HG03354 (cell line): ENCODE results near the gene CD80.
"Not testable (repeated sequence)": the region's sequence is repeated elsewhere in the genome, so short reads cannot be mapped to it uniquely, and the experiment has no call there.

Source experiments
- ATAC-seq: cut with Tn5 transposase; IDR thresholded peaks from one replicate; pipeline ENCODE4 v1.9.1; 2021; ENCODE audit warnings: mild to moderate bottlenecking; ENCODE audit not compliant: unreplicated experiment, poor library complexity, severe bottlenecking

The CD80 gene

GRCh38 chr3:119585856-119586570 is 26.6 kb upstream of the CD80 start:
- ATAC-seq, result no peak

- ATAC-seq, result no peak
Measured at GRCh38 chr3:119585208-119585607, 25.8 kb upstream of the CD80 start.

GRCh38 chr3:119582178-119582577 is 22.8 kb upstream of the CD80 start:
- ATAC-seq, result no peak

DNA sequence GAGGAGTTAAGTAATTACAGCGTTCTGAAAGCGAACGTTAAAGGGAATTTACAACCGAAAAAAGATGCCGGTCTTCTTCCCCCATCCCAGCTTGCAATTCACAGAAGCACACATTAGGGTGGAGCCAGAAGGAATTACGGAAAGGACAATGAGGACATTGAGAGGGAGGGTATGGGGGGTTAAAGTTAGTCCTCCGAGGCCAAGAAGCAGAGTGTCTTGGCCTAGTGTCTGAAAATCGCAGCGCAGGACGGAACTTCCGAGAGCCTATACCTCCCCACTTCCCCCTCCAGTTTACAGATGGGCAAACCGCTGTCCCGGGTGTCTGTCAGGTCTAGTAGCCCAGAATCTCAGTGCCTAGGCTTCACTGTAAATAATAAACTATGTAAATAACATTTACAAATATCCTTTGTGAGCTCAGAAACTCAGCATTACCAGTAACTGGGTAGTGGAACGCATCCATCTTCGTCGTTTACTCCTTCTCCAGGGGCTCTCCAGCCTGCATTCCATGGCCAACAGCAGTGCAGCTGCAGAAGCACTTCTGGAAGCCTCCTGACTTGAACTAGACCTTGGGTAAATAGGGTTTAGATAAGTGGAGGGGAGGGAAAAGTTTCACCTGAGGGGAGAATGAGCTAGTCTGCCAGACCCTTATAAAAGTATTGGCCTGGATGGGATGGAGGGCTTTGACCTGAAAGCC is 20.8 kb upstream of the CD80 start:
- peak; percentile 85 for ATAC-seq

- ATAC-seq, result peak; percentile 66
Measured at GRCh38 chr3:119579366-119580066, 20.1 kb upstream of the CD80 start, which contains the start of gene ADPRH. TSS of gene ADPRH (plus strand) at chr3:119579492. CDS start at chr3:119582170, 2,678 bp downstream.

DNA sequence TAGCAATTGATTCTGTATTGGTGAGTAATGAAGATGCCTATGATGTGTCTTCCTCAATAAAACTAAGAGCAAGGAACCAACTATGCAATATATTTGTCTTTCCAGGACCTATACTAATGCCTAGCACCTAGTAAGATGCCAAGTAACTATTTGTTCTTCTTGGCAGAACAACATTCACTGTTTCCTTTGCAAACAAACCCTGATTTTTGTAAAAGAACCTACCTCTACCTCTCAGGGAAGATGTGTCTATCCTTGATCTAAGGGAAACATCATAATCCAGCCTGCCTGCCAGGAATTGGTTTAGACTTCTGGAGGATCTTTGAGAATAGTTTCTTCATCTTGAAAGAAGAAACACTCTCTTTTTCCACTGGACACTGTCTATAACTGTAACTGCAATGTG is 16.1 kb upstream of the CD80 start:
- no peak for ATAC-seq

DNA sequence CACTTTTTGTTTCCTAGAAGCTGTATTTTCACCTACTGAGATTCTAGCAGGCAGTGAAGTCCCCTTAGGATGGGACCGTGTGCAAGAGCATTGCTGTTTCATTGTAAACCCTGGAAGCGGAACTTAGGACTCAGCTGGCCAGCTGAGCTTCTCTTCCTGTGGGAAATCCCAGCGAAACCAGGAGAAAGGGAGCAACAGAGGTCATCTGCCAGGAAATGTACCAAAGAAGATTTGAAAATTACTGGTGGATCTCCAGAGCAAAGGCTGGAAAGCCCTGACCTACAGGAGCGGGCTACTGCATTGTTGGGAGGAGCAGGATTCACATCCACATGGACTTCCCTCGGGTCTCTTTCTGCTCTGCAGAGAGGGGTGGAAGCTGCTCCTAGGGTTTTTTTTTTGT is 12.3 kb upstream of the CD80 start:
- no peak for ATAC-seq

GRCh38 chr3:119571230-119571629 is 11.8 kb upstream of the CD80 start:
- no peak for ATAC-seq

DNA sequence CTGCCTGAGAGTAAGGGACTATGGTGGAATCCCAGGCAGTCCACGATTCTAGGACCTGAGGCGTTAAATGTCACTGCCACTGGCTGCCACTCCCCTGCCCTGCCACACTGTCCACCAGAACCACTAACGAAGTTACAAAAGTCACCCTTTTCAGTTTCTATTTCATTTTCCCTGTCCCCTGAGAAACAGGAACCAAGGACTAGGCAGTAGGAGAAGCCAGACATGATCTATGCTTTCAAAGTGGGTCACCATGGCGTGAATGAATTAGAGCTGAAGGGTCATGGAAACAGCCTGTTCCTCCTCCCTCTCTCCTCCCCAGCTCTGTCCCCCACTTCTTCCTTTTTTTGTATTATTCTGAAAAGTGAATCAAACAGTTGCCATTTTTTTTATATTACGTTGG is 10.8 kb upstream of the CD80 start:
- ATAC-seq, result peak; percentile 62

DNA sequence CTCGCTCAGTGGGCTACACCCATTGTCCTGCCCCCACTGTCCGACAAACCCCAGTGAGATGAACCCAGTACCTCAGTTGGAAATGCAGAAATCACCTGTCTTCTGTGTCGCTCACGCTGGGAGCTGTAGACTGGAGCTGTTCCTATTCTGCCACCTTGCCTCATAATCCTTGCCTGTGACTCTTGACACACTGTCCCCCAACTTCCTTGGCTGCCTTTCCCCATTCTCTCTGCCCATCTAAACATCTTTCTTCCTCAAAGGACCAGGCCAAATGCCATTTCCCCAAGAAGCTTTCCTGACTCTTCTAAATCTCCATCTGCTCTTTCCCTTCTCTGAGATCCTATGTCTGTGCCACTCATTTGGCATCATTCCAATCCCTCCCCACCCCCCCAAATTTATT is 9.7 kb upstream of the CD80 start:
- no peak for ATAC-seq

DNA sequence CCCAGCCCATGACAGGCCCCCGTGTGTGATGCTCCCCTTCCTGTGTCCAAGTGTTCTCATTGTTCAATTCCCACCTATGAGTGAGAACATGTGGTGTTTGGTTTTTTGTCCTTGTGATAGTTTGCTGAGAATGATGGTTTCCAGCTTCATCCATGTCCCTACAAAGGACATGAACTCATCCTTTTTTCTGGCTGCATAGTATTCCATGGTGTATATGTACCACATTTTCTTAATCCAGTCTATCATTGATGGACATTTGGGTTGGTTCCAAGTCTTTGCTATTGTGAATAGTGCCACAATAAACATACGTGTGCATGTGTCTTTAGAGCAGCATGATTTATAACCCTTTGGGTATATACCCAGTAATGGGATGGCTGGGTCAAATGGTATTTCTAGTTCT is 3.9 kb upstream of the CD80 start:
- not testable (repeated sequence) for ATAC-seq

GRCh38 chr3:119562307-119562961 is 3.0 kb upstream of the CD80 start:
- ATAC-seq, result peak; percentile 79

- no peak for ATAC-seq
Measured at GRCh38 chr3:119560160-119560559, 746 bp upstream of the CD80 start.

- no peak for ATAC-seq
Measured at GRCh38 chr3:119558626-119559317, 642 bp downstream of the CD80 start.

GRCh38 chr3:119557877-119558269 is 1.5 kb downstream of the CD80 start:
- ATAC-seq, result no peak

- ATAC-seq, result no peak
Measured at GRCh38 chr3:119557192-119557876, 2.1 kb downstream of the CD80 start.

- ATAC-seq, result no peak
Measured at GRCh38 chr3:119555929-119556328, 3.5 kb downstream of the CD80 start.

DNA sequence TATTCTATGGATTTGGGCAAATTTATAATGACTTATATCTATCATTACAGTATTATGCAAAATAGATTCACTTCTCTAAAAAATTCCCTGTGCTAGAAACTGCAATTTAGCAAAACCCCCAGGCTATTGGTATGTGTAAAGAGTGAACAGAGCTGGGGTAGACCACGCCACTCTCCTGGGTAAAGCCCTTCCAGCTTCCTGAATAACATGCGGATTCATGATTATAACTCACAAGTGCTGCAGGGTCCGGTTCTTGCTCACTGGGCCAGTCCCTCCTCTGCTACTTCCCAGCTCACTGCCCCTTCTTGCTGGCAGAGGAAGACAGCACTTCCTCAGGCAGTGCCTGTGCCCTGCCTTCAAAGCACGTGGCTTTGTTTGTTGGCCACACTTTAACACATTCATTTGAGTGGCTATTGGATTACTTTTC is 4.1 kb downstream of the CD80 start:
- no peak for ATAC-seq

GRCh38 chr3:119553823-119554415 is 5.5 kb downstream of the CD80 start:
- no peak for ATAC-seq
